ENCODE results near the gene MAN2C1.

DNA sequence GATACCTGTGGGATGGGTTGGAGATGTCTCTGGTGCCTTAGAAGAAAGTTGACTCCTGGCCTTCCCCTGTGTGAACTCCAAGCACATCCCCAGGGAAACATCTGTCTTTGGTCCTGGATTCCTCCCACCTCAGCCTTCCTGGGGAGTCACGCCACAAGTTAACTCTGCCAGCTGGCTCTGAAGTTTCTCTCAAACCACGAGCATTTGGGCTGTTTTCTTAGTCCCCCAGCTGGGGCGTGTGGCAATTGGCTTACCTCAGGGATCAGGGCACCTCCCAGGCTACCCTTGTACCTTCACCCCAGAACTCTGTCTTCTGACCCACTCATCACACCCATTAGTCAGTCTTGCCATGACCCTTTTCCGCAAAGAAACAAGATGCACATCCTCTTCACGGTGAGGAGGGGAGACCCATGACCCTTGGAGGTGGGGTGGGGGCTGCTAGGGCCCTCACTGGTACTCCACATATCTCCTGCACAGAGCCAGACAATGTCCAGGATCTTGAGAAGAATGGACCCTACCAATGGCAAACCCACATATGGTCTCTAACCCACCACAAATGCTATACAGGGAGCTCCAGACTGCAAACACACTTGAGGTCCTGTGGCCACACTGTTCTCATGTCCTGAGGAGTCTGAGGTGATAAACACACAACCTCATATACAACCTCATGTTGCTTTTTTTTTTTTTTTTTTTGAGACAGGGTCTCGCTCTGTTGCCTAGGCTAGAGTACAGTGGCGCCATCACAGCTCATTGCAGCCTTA is 17.6 kb downstream of the MAN2C1 start:
- TF ChIP-seq ZFP3 (CRISPR knock-in tag; IDR thresholded peaks at IDR 0.05), result no peak
- TF ChIP-seq ZNF8 (CRISPR knock-in tag; IDR thresholded peaks at IDR 0.05), result no peak
- TF ChIP-seq, protein P1, sequence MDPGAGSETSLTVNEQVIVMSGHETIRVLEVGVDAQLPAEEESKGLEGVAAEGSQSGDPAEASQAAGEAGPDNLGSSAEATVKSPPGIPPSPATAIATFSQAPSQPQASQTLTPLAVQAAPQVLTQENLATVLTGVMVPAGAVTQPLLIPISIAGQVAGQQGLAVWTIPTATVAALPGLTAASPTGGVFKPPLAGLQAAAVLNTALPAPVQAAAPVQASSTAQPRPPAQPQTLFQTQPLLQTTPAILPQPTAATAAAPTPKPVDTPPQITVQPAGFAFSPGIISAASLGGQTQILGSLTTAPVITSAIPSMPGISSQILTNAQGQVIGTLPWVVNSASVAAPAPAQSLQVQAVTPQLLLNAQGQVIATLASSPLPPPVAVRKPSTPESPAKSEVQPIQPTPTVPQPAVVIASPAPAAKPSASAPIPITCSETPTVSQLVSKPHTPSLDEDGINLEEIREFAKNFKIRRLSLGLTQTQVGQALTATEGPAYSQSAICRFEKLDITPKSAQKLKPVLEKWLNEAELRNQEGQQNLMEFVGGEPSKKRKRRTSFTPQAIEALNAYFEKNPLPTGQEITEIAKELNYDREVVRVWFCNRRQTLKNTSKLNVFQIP (CRISPR knock-in tag; IDR thresholded peaks at IDR 0.05; ENCODE audit: borderline replicate concordance, low read depth), result no peak
- TF ChIP-seq RARB (CRISPR knock-in tag; IDR thresholded peaks at IDR 0.05), result no peak
- TF ChIP-seq OSR1 (CRISPR knock-in tag; IDR thresholded peaks at IDR 0.05), result no peak

Data from SK-N-SH treated with all-trans-retinoic acid at 6 μM for 48 hours (cell line).